ENCODE results near the gene OLA1. TPM values are rescaled to one million over a fixed set of nuclear protein-coding genes. Genes with fewer than 3 reads are reported as not detected.

OLA1 gene
- total RNA-seq, 1 experiment from 2014 or later, result 126 TPM

DNA sequence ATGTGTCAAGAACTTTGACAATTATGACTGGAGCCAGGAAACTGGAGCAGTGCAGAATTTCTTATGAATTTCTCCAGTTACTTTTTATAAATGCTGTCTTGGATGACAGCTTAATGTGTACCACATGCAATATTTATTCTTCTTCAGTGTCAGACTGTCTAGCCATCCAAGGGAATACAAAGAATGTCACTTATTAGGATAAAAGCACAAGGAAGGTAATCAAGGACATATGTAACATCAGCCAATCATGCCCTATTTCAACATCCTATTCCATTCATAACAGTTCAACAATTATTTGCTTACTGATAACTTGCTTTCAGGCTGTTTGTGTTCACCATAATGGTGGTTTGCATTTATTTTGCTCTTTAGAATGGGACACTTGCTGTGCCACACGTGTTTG lies 139.8 kb downstream of the OLA1 start:
- no peak overlapping the region for H3K4me3 ChIP-seq (ENCODE audit: low read depth in 2 of 2, low read length in 2 of 2)
- TF ChIP-seq POLR2AphosphoS5 (IDR thresholded peaks at IDR 0.05; ENCODE audit: low read depth, low read length) (no peak), CTCF (IDR thresholded peaks at IDR 0.05) (no peak), SIN3A (IDR thresholded peaks at IDR 0.05; ENCODE audit: borderline replicate concordance, insufficient read depth, low read depth, low read length) (no peak), TCF7L2 (IDR thresholded peaks at IDR 0.05; ENCODE audit: low read depth, low read length) (no peak), REST (IDR thresholded peaks at IDR 0.05; ENCODE audit: insufficient read depth in 1 of 2, low read depth in 2 of 2, low read length in 1 of 2) (no peak)
- CTCF ChIA-PET, result no interaction called here
- in situ Hi-C loops (cut with HindIII; ENCODE audit: low pct_unique_long_range_greater_than_20kb, low sequenced_read_pairs), result no loop called here
- H3K4me1 ChIP-seq (ENCODE audit: control insufficient read depth, insufficient read depth, low read length), result no peaks in the 10 kb centered on the region
- intact Hi-C loops (cut with micrococcal nuclease; ENCODE audit: unreplicated experiment), result no loop called here
- H3K9me3 ChIP-seq (ENCODE audit: control insufficient read depth, insufficient read depth, low read depth, low read length), result no peaks in the 10 kb centered on the region
- no peaks in the 10 kb centered on the region for H3K36me3 ChIP-seq (ENCODE audit: control insufficient read depth, insufficient read depth, low read length)
- no peak overlapping the region for H3K27ac ChIP-seq (ENCODE audit: low read length)
- no TSS peak for BruUV-seq (replicated peaks)
- ATAC-seq, result no peak
- POLR2A ChIA-PET, result no interaction called here
- no peaks in the 10 kb centered on the region for H3K27me3 ChIP-seq (ENCODE audit: control insufficient read depth, insufficient read depth, low read length)
- DNase-seq (ENCODE audit: low read depth, low spot score), result no peak

- no peak for TF ChIP-seq POLR2AphosphoS5 (IDR thresholded peaks at IDR 0.05; ENCODE audit: low read depth, low read length)
- no peak for TF ChIP-seq REST (IDR thresholded peaks at IDR 0.05; ENCODE audit: insufficient read depth in 1 of 2, low read depth in 2 of 2, low read length in 1 of 2)
- no peak for TF ChIP-seq CTCF (IDR thresholded peaks at IDR 0.05)
- no peak for TF ChIP-seq SIN3A (IDR thresholded peaks at IDR 0.05; ENCODE audit: borderline replicate concordance, insufficient read depth, low read depth, low read length)
- no peak for TF ChIP-seq TCF7L2 (IDR thresholded peaks at IDR 0.05; ENCODE audit: low read depth, low read length)
- no peaks in the 10 kb centered on the region for H3K27me3 ChIP-seq (ENCODE audit: control insufficient read depth, insufficient read depth, low read length)
- CTCF ChIA-PET, result no interaction called here
- no TSS peak for BruUV-seq (replicated peaks)
- POLR2A ChIA-PET, result no interaction called here
- H3K9me3 ChIP-seq (ENCODE audit: control insufficient read depth, insufficient read depth, low read depth, low read length), result no peaks in the 10 kb centered on the region
- H3K4me3 ChIP-seq (ENCODE audit: low read depth in 2 of 2, low read length in 2 of 2), result no peak overlapping the region
- H3K4me1 ChIP-seq (ENCODE audit: control insufficient read depth, insufficient read depth, low read length), result no peaks in the 10 kb centered on the region
- DNase-seq (ENCODE audit: low read depth, low spot score) (no peak), ATAC-seq (no peak)
- intact Hi-C loops (cut with micrococcal nuclease; ENCODE audit: unreplicated experiment) (no loop called here), in situ Hi-C loops (cut with HindIII; ENCODE audit: low pct_unique_long_range_greater_than_20kb, low sequenced_read_pairs) (no loop called here)
- H3K27ac ChIP-seq (ENCODE audit: low read length), result no peak overlapping the region
- H3K36me3 ChIP-seq (ENCODE audit: control insufficient read depth, insufficient read depth, low read length), result no peaks in the 10 kb centered on the region
Measured at GRCh38 chr2:174106736-174107135, 141.6 kb downstream of the OLA1 start.
